Heart right ventricle (tissue), 16 donors: ENCODE results near the gene PLCB3. TPM values are rescaled to one million over a fixed set of nuclear protein-coding genes. Genes with fewer than 3 reads are reported as not detected.
A peak's percentile ranks its signal among the peaks of the same experiment; 100 is the strongest.

Source experiments
- ATAC-seq, 8 donors: fragments of 200-7000 bp; cut with Tn5 transposase; one replicate each; pipeline ENCODE4 v1.9.1; 2020; ENCODE audit warnings: mild to moderate bottlenecking in 8 of 8, moderate library complexity in 8 of 8, moderate number of reproducible peaks in 1 of 8
- DNase-seq, 2 donors: peaks; one replicate each; pipeline ENCODE4 v3.0.0-alpha.2; 2020
- H3K27ac ChIP-seq, 10 donors: fragments of 200-600 bp; sonication (generic) in 2 of 10; one replicate each; pipeline versions ENCODE4 v1.5.0 to v1.8.0; 2020 to 2022; ENCODE audit warnings: mild to moderate bottlenecking in 3 of 10
- H3K27me3 ChIP-seq, 7 donors: fragments of 200-600 bp; one replicate each; pipeline ENCODE4 v1.8.0; 2021 to 2022; ENCODE audit warnings: mild to moderate bottlenecking in 2 of 7
- H3K36me3 ChIP-seq, 9 donors: fragments of 200-600 bp; sonication (generic) in 1 of 9; one replicate each; pipeline versions ENCODE4 v1.5.0 to v1.8.0; 2020 to 2022; ENCODE audit warnings: mild to moderate bottlenecking in 2 of 9
- H3K4me1 ChIP-seq, 9 donors: fragments of 200-600 bp; sonication (generic) in 1 of 9; one replicate each; pipeline versions ENCODE4 v1.5.0 to v1.8.0; 2020 to 2022; ENCODE audit warnings: mild to moderate bottlenecking in 4 of 9
- H3K4me3 ChIP-seq, 10 donors: fragments of 200-600 bp; sonication (generic) in 2 of 10; one replicate each; pipeline versions ENCODE4 v1.5.0 to v1.8.0; 2020 to 2022; ENCODE audit warnings: mild to moderate bottlenecking in 7 of 10, moderate library complexity in 2 of 10
- H3K9me3 ChIP-seq, 11 donors: fragments of 200-600 bp in 10 of 11; sonication (generic) in 2 of 11; one replicate each; pipeline versions ENCODE4 v1.5.0 to v1.8.0; 2013 to 2022; ENCODE audit warnings: mild to moderate bottlenecking in 2 of 11, control low read depth in 1 of 11, moderate library complexity in 1 of 11
- WGBS, 2 donors: extraction: QIAGEN DNeasy Blood & Tissue Kit; methylation state at CpG; one replicate each; pipeline ENCODE4 v1.1.7; 2013; ENCODE audit warnings: inconsistent platforms in 1 of 2; 5-methylcytosine and 5-hydroxymethylcytosine counted together
- intact Hi-C, 10 donors: fragments of 100-400 bp; cut with DNase I; formaldehyde crosslinking; loops; one replicate each; pipeline versions ENCODE4 v1.11.1 to v1.14.2; 2022
- polyA plus RNA-seq, 2 donors: library from polyadenylated mRNA; stranded (reverse); fragments of 200-250 nt; gene quantifications; one replicate each; pipeline ENCODE4 v1.2.3, GENCODE V29; 2013
- total RNA-seq, 10 donors: library from RNA; stranded (reverse); fragmentation: NEBNext Ultra II Directional in 3 of 10; extraction: Animal tissue kit (Norgen Biotek cat#: 25700) in 3 of 10; gene quantifications; one replicate each; pipeline versions ENCODE4 v1.2.1 to v1.2.4, GENCODE V29; 2021 to 2023
- TF ChIP-seq, protein P1 (sequence below), 9 donors: fragments of 200-600 bp; sonication (generic) in 2 of 9; IDR thresholded peaks; one replicate each; pipeline versions ENCODE4 v1.5.0 to v1.8.0; 2021 to 2022; ENCODE audit warnings: antibody characterized with exemption in 9 of 9, mild to moderate bottlenecking in 5 of 9, moderate library complexity in 1 of 9
- donor health status: Arrhythmogenic right ventricular cardiomyopathy.
- donor health status: ischemic (EF 13 %, LVEDD 7.1; RV severe dilation, severe dysfunction).
- donor health status: healthy with polysubstance abuse.
- donor health status: DM: no; HTN: yes; CAD: no.
- donor health status: DM: no; HTN: no; CAD: no.
- donor health status: ischemic (EF 25% LVEDD 6.9; RV normal size, moderate dysfunction).
- donor health status: ischemic (EF 25% LVEDD 5.7; RV mildly dilated, moderate dysfunction).
- donor health status: healthy.
- donor health status: DM: yes; HTN: yes; CAD: no.
- donor health status: Ischemic cardiomyopathy.
- donor health status: ischemic (EF 35%, LVEDD 5.7; RV mildly dilated, moderate dysfunction).
- donor health status: nonischemic (EF 11% LVEDD 7.7; RV severe dilation, severe dysfunction).
- donor health status: DM: yes; HTN: yes; CAD: no.
- donor health status: PGD.
- donor health status: ischemic (EF 29% LVEDD 5.4; RV normal size, mild dysfunction).
- donor health status: nonischemic (EF 23%, LVEDD 6.1; RV moderate dilation, normal function).

The PLCB3 gene
- total and polyA plus RNA-seq, 12 donors, result 5.8 to 13.3 (median 8.9) TPM

DNA sequence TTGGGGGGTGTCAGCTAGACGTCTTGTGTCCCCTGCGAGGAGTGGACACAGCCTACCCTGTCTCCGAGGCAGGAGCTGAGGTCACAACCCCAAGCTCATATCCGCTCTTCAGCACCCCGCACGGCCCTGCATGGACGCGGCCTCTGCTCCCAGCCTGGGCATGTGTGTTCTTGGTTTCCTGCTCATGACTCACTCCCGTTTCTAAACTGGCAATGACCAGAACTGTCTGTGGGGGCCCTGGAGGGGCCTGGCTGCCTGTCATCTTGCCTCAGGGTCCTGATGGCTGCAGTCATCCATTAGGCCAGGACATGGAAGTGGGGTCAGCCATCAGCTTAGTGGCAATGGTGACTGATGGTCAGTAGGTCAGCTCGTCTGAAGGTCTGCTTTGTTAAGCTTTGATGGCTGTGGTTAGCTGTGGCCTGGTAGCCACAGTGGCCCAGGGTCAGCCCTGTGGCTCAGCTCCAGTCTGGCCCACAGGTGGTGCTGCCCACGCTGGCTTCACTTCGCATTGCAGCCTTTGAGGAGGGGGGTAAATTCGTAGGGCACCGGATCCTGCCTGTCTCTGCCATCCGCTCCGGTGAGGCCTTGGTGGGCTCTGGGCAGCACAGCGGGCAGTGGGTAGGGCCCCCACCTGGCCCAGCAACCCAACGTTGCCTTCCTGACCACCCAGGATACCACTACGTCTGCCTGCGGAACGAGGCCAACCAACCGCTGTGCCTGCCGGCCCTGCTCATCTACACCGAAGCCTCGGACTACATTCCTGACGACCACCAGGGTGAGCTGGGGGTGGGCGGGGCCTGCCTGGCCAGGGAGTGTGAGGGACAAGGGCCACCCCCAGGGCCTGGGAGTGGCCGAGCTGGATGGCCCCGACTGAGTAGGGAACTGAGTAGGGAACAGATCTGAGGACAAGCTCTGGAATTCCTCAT, 12.0 kb downstream of the PLCB3 start:
- TF ChIP-seq, protein P1, sequence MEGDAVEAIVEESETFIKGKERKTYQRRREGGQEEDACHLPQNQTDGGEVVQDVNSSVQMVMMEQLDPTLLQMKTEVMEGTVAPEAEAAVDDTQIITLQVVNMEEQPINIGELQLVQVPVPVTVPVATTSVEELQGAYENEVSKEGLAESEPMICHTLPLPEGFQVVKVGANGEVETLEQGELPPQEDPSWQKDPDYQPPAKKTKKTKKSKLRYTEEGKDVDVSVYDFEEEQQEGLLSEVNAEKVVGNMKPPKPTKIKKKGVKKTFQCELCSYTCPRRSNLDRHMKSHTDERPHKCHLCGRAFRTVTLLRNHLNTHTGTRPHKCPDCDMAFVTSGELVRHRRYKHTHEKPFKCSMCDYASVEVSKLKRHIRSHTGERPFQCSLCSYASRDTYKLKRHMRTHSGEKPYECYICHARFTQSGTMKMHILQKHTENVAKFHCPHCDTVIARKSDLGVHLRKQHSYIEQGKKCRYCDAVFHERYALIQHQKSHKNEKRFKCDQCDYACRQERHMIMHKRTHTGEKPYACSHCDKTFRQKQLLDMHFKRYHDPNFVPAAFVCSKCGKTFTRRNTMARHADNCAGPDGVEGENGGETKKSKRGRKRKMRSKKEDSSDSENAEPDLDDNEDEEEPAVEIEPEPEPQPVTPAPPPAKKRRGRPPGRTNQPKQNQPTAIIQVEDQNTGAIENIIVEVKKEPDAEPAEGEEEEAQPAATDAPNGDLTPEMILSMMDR (IDR thresholded peaks at IDR 0.05), result no peak
- intact Hi-C loops, result no loop called here
- no peak overlapping the region for H3K27ac ChIP-seq
- WGBS, 2 donors, result 84 to 87% methylated on average over 29 of the region's 29 CpGs
- no peaks in the 10 kb centered on the region for H3K9me3 ChIP-seq
- no peaks in the 10 kb centered on the region for H3K27me3 ChIP-seq
- H3K4me3 ChIP-seq, result no peak overlapping the region
- ATAC-seq (no peak), DNase-seq (no peak)
- H3K4me1 ChIP-seq, result peaks cover 11 to 21% (median 15%) of the 10 kb centered on the region in 9 donors
- H3K36me3 ChIP-seq, result peaks cover 0 to 89% (median 27%) of the 10 kb centered on the region in 9 donors

DNA sequence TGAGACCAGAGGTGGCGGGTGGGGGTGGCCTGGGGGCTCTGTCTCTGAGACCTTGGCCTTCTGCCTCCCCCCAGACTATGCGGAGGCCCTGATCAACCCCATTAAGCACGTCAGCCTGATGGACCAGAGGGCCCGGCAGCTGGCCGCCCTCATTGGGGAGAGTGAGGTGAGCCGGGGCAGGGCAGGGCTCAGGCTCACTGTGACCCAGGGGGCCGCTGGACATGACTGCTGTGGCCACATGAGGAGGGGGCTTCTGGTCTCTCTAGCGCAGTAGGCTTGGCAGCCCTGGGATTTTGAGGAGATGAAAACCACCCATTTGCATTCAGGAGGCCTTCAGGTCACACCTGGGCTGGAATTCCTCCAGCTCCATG, 12.6 kb downstream of the PLCB3 start:
- TF ChIP-seq, protein P1 (IDR thresholded peaks at IDR 0.05), result no peak
- H3K27me3 ChIP-seq, result no peaks in the 10 kb centered on the region
- intact Hi-C loops, result no loop called here
- ATAC-seq (no peak), DNase-seq (no peak)
- no peak overlapping the region for H3K27ac ChIP-seq
- peaks cover 0 to 83% (median 23%) of the 10 kb centered on the region in 9 donors for H3K36me3 ChIP-seq
- 90 to 95% methylated on average over 8 of the region's 8 CpGs for WGBS, 2 donors
- peaks cover 18 to 28% (median 22%) of the 10 kb centered on the region in 9 donors for H3K4me1 ChIP-seq
- H3K4me3 ChIP-seq, result no peak overlapping the region
- H3K9me3 ChIP-seq, result no peaks in the 10 kb centered on the region

DNA sequence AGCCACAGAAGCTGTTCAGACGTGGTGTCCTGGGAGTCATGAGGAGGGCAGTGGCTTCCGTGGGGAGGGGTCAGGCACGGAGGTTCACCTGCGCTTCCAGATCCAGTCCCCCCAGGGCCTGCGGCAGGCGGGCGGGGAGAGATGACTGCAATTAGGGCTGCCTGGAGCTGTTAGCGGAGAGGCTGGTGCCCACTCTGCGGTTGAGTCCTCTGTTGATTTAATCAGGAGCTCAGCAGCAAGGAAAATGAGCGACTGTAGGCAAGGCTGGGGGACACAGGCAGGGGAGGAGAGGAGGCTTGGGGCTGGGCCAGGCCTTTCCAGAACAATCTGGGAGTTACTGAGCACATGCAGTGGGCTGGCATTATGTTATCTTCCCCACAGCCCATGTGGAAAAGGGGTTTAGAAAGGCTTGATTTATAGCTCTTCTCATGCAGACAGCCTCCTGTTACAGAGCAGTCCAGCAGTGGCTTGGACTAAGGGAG, 13.1 kb downstream of the PLCB3 start:
- Histone ChIP-seq H3K27me3 (no peaks in the 10 kb centered on the region), H3K9me3 (no peaks in the 10 kb centered on the region), H3K4me1 (peaks cover 18 to 32% (median 24%) of the 10 kb centered on the region in 9 donors), H3K27ac (no peak overlapping the region), H3K4me3 (no peak overlapping the region), H3K36me3 (peaks cover 0 to 78% (median 23%) of the 10 kb centered on the region in 9 donors)
- ATAC-seq (no peak), DNase-seq (no peak)
- whole genome bisulfite sequencing, 2 donors, result 90 to 92% methylated on average over 10 of the region's 10 CpGs
- TF ChIP-seq, protein P1 (IDR thresholded peaks at IDR 0.05), result no peak
- intact Hi-C loops, result no loop called here

DNA sequence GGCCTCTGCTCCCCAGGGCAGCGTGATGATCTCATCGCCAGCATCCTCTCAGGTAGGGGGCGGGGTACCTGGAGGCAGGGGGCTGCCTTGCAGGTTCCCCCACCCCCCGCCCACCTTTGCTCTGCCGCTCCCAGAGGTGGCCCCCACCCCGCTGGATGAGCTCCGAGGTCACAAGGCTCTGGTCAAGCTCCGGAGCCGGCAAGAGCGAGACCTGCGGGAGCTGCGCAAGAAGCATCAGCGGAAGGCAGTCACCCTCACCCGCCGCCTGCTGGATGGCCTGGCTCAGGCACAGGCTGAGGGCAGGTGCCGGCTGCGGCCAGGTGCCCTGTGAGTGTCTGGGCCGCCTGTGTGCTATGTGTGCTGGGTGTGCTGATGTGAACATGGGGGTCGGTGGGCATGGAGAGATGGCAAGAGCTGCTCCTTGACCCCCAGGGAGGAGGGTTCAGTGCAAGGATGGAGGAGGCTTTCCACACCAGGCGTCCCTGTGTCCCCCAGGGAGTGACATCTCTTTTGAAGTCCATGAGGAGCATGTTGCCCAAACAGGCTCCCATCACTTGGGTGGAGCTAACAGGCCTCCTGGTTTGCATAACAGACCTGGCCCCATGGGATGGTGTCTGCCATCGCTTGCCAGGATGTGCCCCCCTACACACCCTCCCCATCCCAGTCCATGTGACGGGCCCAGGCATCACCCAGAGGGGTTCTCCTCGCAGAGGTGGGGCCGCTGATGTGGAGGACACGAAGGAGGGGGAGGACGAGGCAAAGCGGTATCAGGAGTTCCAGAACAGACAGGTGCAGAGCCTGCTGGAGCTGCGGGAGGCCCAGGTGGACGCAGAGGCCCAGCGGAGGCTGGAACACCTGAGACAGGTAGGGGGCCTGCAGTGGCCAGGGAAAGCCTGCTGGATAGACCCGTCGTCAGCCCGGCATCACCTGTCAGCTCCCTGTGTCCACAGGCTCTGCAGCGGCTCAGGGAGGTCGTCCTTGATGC, 14.1 kb downstream of the PLCB3 start:
- H3K36me3 ChIP-seq, result peaks cover 0 to 68% (median 23%) of the 10 kb centered on the region in 9 donors
- WGBS, 2 donors, result 94 to 96% methylated on average over 35 of the region's 35 CpGs
- intact Hi-C loops, result loop anchor here in 3 of 10 donors (2.0 kb wide), 2 partner anchors 13 to 15 kb away; partner anchors contain the start of gene PLCB3 (in 1 of the 3)
- no peaks in the 10 kb centered on the region for H3K9me3 ChIP-seq
- TF ChIP-seq, protein P1 (IDR thresholded peaks at IDR 0.05), result no peak
- peaks cover 18 to 33% (median 24%) of the 10 kb centered on the region in 9 donors for H3K4me1 ChIP-seq
- no peaks in the 10 kb centered on the region for H3K27me3 ChIP-seq
- no peak overlapping the region for H3K27ac ChIP-seq
- peak in 1 of 2 donors; percentile 15 for DNase-seq
- no peak overlapping the region for H3K4me3 ChIP-seq
- no peak for ATAC-seq
